ENCODE data around the gene CTSZ.

The CTSZ gene

GRCh38 chr20:59015812-59016711 is 9.0 kb upstream of the CTSZ start:
- H3K4me2 ChIP-seq (ENCODE audit: low read length): no peak overlapping the region

GRCh38 chr20:59015411-59015810 is 8.4 kb upstream of the CTSZ start:
- no peak overlapping the region for H3K9ac ChIP-seq (ENCODE audit: low read length)
- peaks cover 4% of the 10 kb centered on the region; the same call in 1 of the 2 replicates for H3K27me3 ChIP-seq (ENCODE audit: low read depth, low read length)
- H2AFZ ChIP-seq (ENCODE audit: low read depth, low read length): no peak overlapping the region
- no peak overlapping the region for H3K4me2 ChIP-seq (ENCODE audit: low read length)
- no peak overlapping the region for H3K27ac ChIP-seq (ENCODE audit: low read length)
- TF ChIP-seq CTCF (IDR thresholded peaks at IDR 0.05; ENCODE audit: low read depth, low read length) (no peak), EZH2phosphoT487 (IDR thresholded peaks at IDR 0.05; ENCODE audit: low read depth) (no peak)
- H3K36me3 ChIP-seq (replicated peaks; ENCODE audit: low read depth, low read length): no peaks in the 10 kb centered on the region
- H3K4me3 ChIP-seq (ENCODE audit: low read length): no peak overlapping the region
- no peaks in the 10 kb centered on the region for H4K20me1 ChIP-seq (ENCODE audit: insufficient read depth, low read length)
- no peaks in the 10 kb centered on the region for H3K9me3 ChIP-seq (ENCODE audit: insufficient read depth, low read length)
- H3K4me1 ChIP-seq (ENCODE audit: low read length): peaks cover 15% of the 10 kb centered on the region
- no peaks in the 10 kb centered on the region for H3K79me2 ChIP-seq (ENCODE audit: low read length)

More at GRCh38 chr20:59015812-59016711, 9.0 kb upstream of the CTSZ start:
- no peak overlapping the region for H3K9ac ChIP-seq (ENCODE audit: low read length)
- peaks cover 4% of the 10 kb centered on the region; the same call in 1 of the 2 replicates for H3K27me3 ChIP-seq (ENCODE audit: low read depth, low read length)
- TF ChIP-seq CTCF (IDR thresholded peaks at IDR 0.05; ENCODE audit: low read depth, low read length): no peak
- no peak for TF ChIP-seq EZH2phosphoT487 (IDR thresholded peaks at IDR 0.05; ENCODE audit: low read depth)
- H3K9me3 ChIP-seq (ENCODE audit: insufficient read depth, low read length): no peaks in the 10 kb centered on the region
- no peaks in the 10 kb centered on the region for H4K20me1 ChIP-seq (ENCODE audit: insufficient read depth, low read length)
- no peaks in the 10 kb centered on the region for H3K79me2 ChIP-seq (ENCODE audit: low read length)
- no peak overlapping the region for H3K4me3 ChIP-seq (ENCODE audit: low read length)
- H3K27ac ChIP-seq (ENCODE audit: low read length): no peak overlapping the region
- peaks cover 9% of the 10 kb centered on the region for H3K4me1 ChIP-seq (ENCODE audit: low read length)
- H3K36me3 ChIP-seq (replicated peaks; ENCODE audit: low read depth, low read length): peaks cover 3% of the 10 kb centered on the region
- no peak overlapping the region for H2AFZ ChIP-seq (ENCODE audit: low read depth, low read length)

GRCh38 chr20:59014680-59015389 is 7.8 kb upstream of the CTSZ start:
- no peak overlapping the region for H3K4me2 ChIP-seq (ENCODE audit: low read length)
- H3K4me1 ChIP-seq (ENCODE audit: low read length): peaks cover 21% of the 10 kb centered on the region
- no peak overlapping the region for H2AFZ ChIP-seq (ENCODE audit: low read depth, low read length)

More at GRCh38 chr20:59014680-59015389, 7.8 kb upstream of the CTSZ start:
- Histone ChIP-seq H3K27me3 (ENCODE audit: low read depth, low read length) (peaks cover 5% of the 10 kb centered on the region; the same call in 1 of the 2 replicates), H4K20me1 (ENCODE audit: insufficient read depth, low read length) (no peaks in the 10 kb centered on the region), H3K9ac (ENCODE audit: low read length) (no peak overlapping the region), H3K4me3 (ENCODE audit: low read length) (no peak overlapping the region), H3K9me3 (ENCODE audit: insufficient read depth, low read length) (no peaks in the 10 kb centered on the region), H3K79me2 (ENCODE audit: low read length) (no peaks in the 10 kb centered on the region), H3K36me3 (replicated peaks; ENCODE audit: low read depth, low read length) (no peaks in the 10 kb centered on the region), H3K27ac (ENCODE audit: low read length) (no peak overlapping the region)
- no peak for TF ChIP-seq EZH2phosphoT487 (IDR thresholded peaks at IDR 0.05; ENCODE audit: low read depth)
- no peak for TF ChIP-seq CTCF (IDR thresholded peaks at IDR 0.05; ENCODE audit: low read depth, low read length)

All from OCI-LY3 (cell line).